Neuronal stem cell (in vitro differentiated cells): Measurements from ENCODE around the gene PHKB.

Experiments
- DNase-seq: peaks from one replicate; pipeline ENCODE4 v3.0.0-alpha.2; 2013; ENCODE audit warnings: low spot score
- H2AFZ ChIP-seq: one replicate; pipeline ENCODE4 v1.6.1; 2013; ENCODE audit warnings: mild to moderate bottlenecking, low read length, inconsistent platforms
- H2AK5ac ChIP-seq: 2 replicates; pipeline ENCODE4 v1.6.1; 2013; ENCODE audit warnings: low read depth, mild to moderate bottlenecking, inconsistent platforms, low read length, moderate library complexity, mixed read lengths
- H2BK120ac ChIP-seq: 2 replicates; pipeline ENCODE4 v1.6.1; 2013; ENCODE audit warnings: low read depth, mild to moderate bottlenecking, inconsistent platforms, low read length, moderate library complexity, mixed read lengths
- H2BK12ac ChIP-seq: one replicate; pipeline ENCODE4 v1.6.1; 2013; ENCODE audit warnings: low read length, inconsistent platforms
- H2BK15ac ChIP-seq: 2 replicates; pipeline ENCODE4 v1.6.1; 2013; ENCODE audit warnings: mild to moderate bottlenecking, low read length, inconsistent platforms, mixed read lengths
- H2BK5ac ChIP-seq: one replicate; pipeline ENCODE4 v1.6.1; 2013; ENCODE audit warnings: inconsistent platforms, mild to moderate bottlenecking, low read length, moderate library complexity
- H3K14ac ChIP-seq: one replicate; pipeline ENCODE4 v1.6.1; 2013; ENCODE audit warnings: low read length, inconsistent platforms
- H3K18ac ChIP-seq: 2 replicates; pipeline ENCODE4 v1.6.1; 2013; ENCODE audit warnings: low read length, inconsistent platforms
- H3K23ac ChIP-seq: 2 replicates; pipeline ENCODE4 v1.6.1; 2013; ENCODE audit warnings: low read depth, mild to moderate bottlenecking, mixed read lengths, low read length, inconsistent platforms; ENCODE audit not compliant: poor library complexity
- H3K27ac ChIP-seq: replicated peaks from 3 replicates; pipeline ENCODE4 v1.5.1; 2013; ENCODE audit warnings: low read length, inconsistent platforms
- H3K27me3 ChIP-seq, 3 experiments: 2 replicates each; pipeline ENCODE4 v1.6.1; 2013; ENCODE audit warnings: low read length in 3 of 3, mild to moderate bottlenecking in 2 of 3, inconsistent platforms in 1 of 3, low read depth in 1 of 3, mixed read lengths in 1 of 3, moderate library complexity in 1 of 3; ENCODE audit not compliant: control insufficient read depth in 3 of 3, insufficient read depth in 3 of 3
- H3K36me3 ChIP-seq, 2 donors: replicated peaks in 1 of 2; 2 replicates each; pipeline ENCODE4 v1.6.1; 2013; ENCODE audit warnings: low read length in 2 of 2; ENCODE audit not compliant: control insufficient read depth in 2 of 2, insufficient read depth in 2 of 2
- H3K4ac ChIP-seq: 2 replicates; pipeline ENCODE4 v1.6.1; 2013; ENCODE audit warnings: inconsistent platforms, mild to moderate bottlenecking, low read length, moderate library complexity
- H3K4me1 ChIP-seq, 2 donors: 1 replicate in 1 of 2; 2 replicates in 1 of 2; pipeline ENCODE4 v1.6.1; 2013; ENCODE audit warnings: low read length in 2 of 2, low read depth in 1 of 2; ENCODE audit not compliant: control insufficient read depth in 2 of 2, insufficient read depth in 1 of 2
- H3K4me2 ChIP-seq: one replicate; pipeline ENCODE4 v1.6.1; 2013; ENCODE audit warnings: mild to moderate bottlenecking, low read length, inconsistent platforms; ENCODE audit not compliant: insufficient read depth, poor library complexity, severe bottlenecking
- H3K4me3 ChIP-seq, 2 donors: 2 replicates each; pipeline ENCODE4 v1.5.1; 2013; ENCODE audit warnings: low read length in 2 of 2, mild to moderate bottlenecking in 2 of 2, inconsistent platforms in 1 of 2, moderate library complexity in 1 of 2
- H3K79me1 ChIP-seq: one replicate; pipeline ENCODE4 v1.6.1; 2013; ENCODE audit warnings: low read depth, mild to moderate bottlenecking, inconsistent platforms, low read length, moderate library complexity
- H3K9ac ChIP-seq: one replicate; pipeline ENCODE4 v1.6.1; 2013; ENCODE audit warnings: mild to moderate bottlenecking, low read depth, low read length, inconsistent platforms; ENCODE audit not compliant: poor library complexity
- H3K9me3 ChIP-seq, 2 donors: replicated peaks in 1 of 2; 2 replicates each; pipeline versions ENCODE3 to v1.6.1; 2013; ENCODE audit warnings: low read length in 2 of 2, mild to moderate bottlenecking in 2 of 2, inconsistent platforms in 1 of 2, low read depth in 1 of 2, mixed read lengths in 1 of 2, moderate library complexity in 1 of 2; ENCODE audit not compliant: control insufficient read depth in 2 of 2, insufficient read depth in 1 of 2
- H4K8ac ChIP-seq: one replicate; pipeline ENCODE4 v1.6.1; 2013; ENCODE audit warnings: low read depth, mild to moderate bottlenecking, inconsistent platforms, low read length, moderate library complexity
- H4K91ac ChIP-seq: one replicate; pipeline ENCODE4 v1.6.1; 2013; ENCODE audit warnings: low read length, low read depth, mild to moderate bottlenecking, inconsistent platforms; ENCODE audit not compliant: poor library complexity
- WGBS, 2 donors: extraction: QIAGEN DNeasy Blood & Tissue Kit; methylation state at CpG; one replicate each; pipeline ENCODE4 v1.1.7; 2013; ENCODE audit warnings: missing lambda C conversion rate in 2 of 2, mixed read lengths in 1 of 2; ENCODE audit not compliant: insufficient read length in 2 of 2, insufficient replicate concordance in 1 of 2; ENCODE audit errors: extremely low coverage in 2 of 2; 5-methylcytosine and 5-hydroxymethylcytosine counted together

The PHKB gene

GRCh38 chr16:47644166-47644565 is 183.0 kb downstream of the PHKB start:
- H3K23ac ChIP-seq = no peak overlapping the region
- H3K14ac ChIP-seq = no peak overlapping the region
- no peaks in the 10 kb centered on the region for H3K79me1 ChIP-seq
- H3K9ac ChIP-seq = no peak overlapping the region
- H3K4me1 ChIP-seq = no peaks in the 10 kb centered on the region
- no peaks in the 10 kb centered on the region for H3K9me3 ChIP-seq
- no peak overlapping the region for H2BK5ac ChIP-seq
- H3K27ac ChIP-seq = no peak overlapping the region
- no peak overlapping the region for H4K8ac ChIP-seq
- H2AK5ac ChIP-seq = no peak overlapping the region
- H2BK120ac ChIP-seq = no peak overlapping the region
- no CpG with 5 or more reads among the region's 2 CpGs for WGBS, 2 donors
- H3K27me3 ChIP-seq = no peaks in the 10 kb centered on the region
- H3K4me2 ChIP-seq = no peak overlapping the region
- H2BK15ac ChIP-seq = no peak overlapping the region
- DNase-seq = no peak
- H2BK12ac ChIP-seq = no peak overlapping the region
- peaks cover 0 to 6% of the 10 kb centered on the region in 2 donors for H3K36me3 ChIP-seq
- no peak overlapping the region for H3K4me3 ChIP-seq
- H3K4ac ChIP-seq = no peak overlapping the region
- no peak overlapping the region for H4K91ac ChIP-seq
- H2AFZ ChIP-seq = no peak overlapping the region
- no peak overlapping the region for H3K18ac ChIP-seq

DNA sequence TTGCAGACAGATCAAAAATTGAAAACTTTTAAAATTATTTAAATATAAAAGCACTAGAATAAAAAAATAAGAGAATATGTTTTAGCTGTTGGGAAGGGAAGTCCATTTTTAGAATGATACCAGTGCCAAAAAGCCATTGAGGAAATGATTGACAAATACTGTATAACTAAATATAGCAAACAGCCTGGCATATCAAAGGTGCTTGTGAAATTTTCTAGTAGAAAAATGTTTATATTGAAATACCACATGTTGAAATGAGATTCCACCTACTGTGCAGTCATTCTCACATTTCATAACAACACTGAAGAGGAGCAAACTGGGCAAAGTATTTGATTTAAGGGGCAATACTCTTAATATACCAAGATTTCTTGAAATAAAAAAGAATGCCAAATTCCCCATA is 183.5 kb downstream of the PHKB start:
- Histone ChIP-seq H3K18ac (no peak overlapping the region), H2BK15ac (no peak overlapping the region), H2BK5ac (no peak overlapping the region), H3K4me3 (no peak overlapping the region), H3K4me2 (no peak overlapping the region), H3K79me1 (no peaks in the 10 kb centered on the region), H3K4ac (no peak overlapping the region), H3K14ac (no peak overlapping the region), H2BK120ac (no peak overlapping the region), H3K4me1 (no peaks in the 10 kb centered on the region), H2AK5ac (no peak overlapping the region), H3K27ac (no peak overlapping the region), H3K9ac (no peak overlapping the region), H4K8ac (no peak overlapping the region), H3K36me3 (peaks cover 0 to 10% of the 10 kb centered on the region in 2 donors), H3K9me3 (no peaks in the 10 kb centered on the region), H3K27me3 (no peaks in the 10 kb centered on the region), H3K23ac (no peak overlapping the region), H2AFZ (no peak overlapping the region), H2BK12ac (no peak overlapping the region), H4K91ac (no peak overlapping the region)
- DNase-seq = no peak

DNA sequence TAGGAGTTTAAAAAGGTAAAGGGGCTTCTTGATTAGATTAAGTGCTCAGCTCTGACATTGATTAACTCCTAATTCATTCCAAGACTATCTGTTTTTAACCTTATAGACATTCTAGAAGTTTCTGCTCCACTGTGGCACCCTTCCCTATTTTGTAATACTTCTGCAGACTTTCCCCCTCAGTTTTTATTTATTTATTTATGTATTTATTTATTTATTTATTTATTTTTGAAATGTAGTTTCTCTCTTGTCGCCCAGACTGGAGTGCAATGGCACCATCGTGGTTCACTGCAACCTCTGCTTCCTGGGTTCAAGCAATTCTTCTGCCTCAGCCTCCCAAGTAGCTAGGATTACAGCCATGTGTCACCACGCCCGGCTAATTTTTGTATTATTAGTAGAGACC is 185.8 kb downstream of the PHKB start:
- Histone ChIP-seq H2BK15ac (no peak overlapping the region), H3K4ac (no peak overlapping the region), H3K9me3 (no peaks in the 10 kb centered on the region)

DNA sequence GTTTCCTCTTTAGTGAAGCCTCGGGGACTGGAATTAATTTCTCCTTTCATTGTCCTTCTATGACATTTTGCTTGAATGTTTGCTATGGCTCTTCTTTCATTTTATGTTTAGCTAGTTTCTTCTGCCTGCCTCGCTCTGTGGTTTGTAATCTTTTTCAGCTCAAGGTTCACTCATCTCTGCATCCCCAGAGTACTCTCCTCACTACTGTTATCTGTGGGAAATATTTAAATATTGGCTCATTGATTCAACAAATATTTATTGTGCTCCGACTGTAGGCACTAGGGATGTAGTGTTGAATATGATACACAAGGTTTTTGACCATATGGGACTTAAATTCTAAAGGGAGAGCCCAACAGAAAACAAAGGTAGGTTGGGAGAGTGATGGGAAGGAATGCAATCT is 195.9 kb downstream of the PHKB start:
- H2BK5ac ChIP-seq = no peak overlapping the region
- H3K14ac ChIP-seq = no peak overlapping the region
- H4K91ac ChIP-seq = no peak overlapping the region
- H3K9ac ChIP-seq = no peak overlapping the region
- WGBS, 2 donors = no CpG with 5 or more reads among the region's 3 CpGs
- no peak overlapping the region for H2BK15ac ChIP-seq
- H3K4ac ChIP-seq = no peak overlapping the region
- peaks cover 0 to 2% of the 10 kb centered on the region in 2 donors for H3K4me1 ChIP-seq
- H2BK12ac ChIP-seq = no peak overlapping the region
- no peak overlapping the region for H4K8ac ChIP-seq
- no peak for DNase-seq
- no peak overlapping the region for H3K23ac ChIP-seq
- no peak overlapping the region for H3K4me3 ChIP-seq
- H2AK5ac ChIP-seq = no peak overlapping the region
- H3K9me3 ChIP-seq = no peaks in the 10 kb centered on the region
- H2AFZ ChIP-seq = no peak overlapping the region
- no peaks in the 10 kb centered on the region for H3K27me3 ChIP-seq
- H3K36me3 ChIP-seq = peaks cover 4 to 33% of the 10 kb centered on the region in 2 donors
- H3K18ac ChIP-seq = no peak overlapping the region
- no peak overlapping the region for H2BK120ac ChIP-seq
- H3K79me1 ChIP-seq = no peaks in the 10 kb centered on the region
- H3K4me2 ChIP-seq = no peak overlapping the region
- no peak overlapping the region for H3K27ac ChIP-seq

More for the DNA sequence above, 185.8 kb downstream of the PHKB start:
- Histone ChIP-seq H2BK5ac (no peak overlapping the region), H3K27me3 (no peaks in the 10 kb centered on the region), H2AFZ (no peak overlapping the region), H3K79me1 (no peaks in the 10 kb centered on the region), H4K8ac (no peak overlapping the region), H4K91ac (no peak overlapping the region), H2AK5ac (no peak overlapping the region), H3K9ac (no peak overlapping the region), H2BK12ac (no peak overlapping the region), H3K18ac (no peak overlapping the region), H3K23ac (no peak overlapping the region), H3K14ac (no peak overlapping the region), H3K27ac (no peak overlapping the region), H3K4me1 (no peaks in the 10 kb centered on the region), H3K4me3 (no peak overlapping the region), H2BK120ac (no peak overlapping the region), H3K36me3 (peaks cover 0 to 14% of the 10 kb centered on the region in 2 donors), H3K4me2 (no peak overlapping the region)
- DNase-seq = no peak
- WGBS, 2 donors = no CpG with 5 or more reads among the region's 4 CpGs
